GM20000 (cell line): ENCODE results near the gene HTT.

Experiments used
- DNase-seq: peaks from one replicate; pipeline ENCODE4 v3.0.0; 2012; ENCODE audit warnings: low spot score
- CTCF ChIP-seq: IDR thresholded peaks from 2 replicates; pipeline ENCODE4 v1.5.1; 2012; ENCODE audit warnings: mild to moderate bottlenecking, control low read depth; ENCODE audit errors: extremely low read depth, missing control alignments

Gene HTT

GRCh38 chr4:3074846-3075651 is 568 bp downstream of the HTT start:
- no peak for TF ChIP-seq CTCF
- peak; percentile 63 for DNase-seq

GRCh38 chr4:3075652-3075981 is 1.1 kb downstream of the HTT start:
- no peak for TF ChIP-seq CTCF
- no peak for DNase-seq

GRCh38 chr4:3077796-3078195 is 3.3 kb downstream of the HTT start:
- peak; percentile 63 for DNase-seq
- TF ChIP-seq CTCF: no peak

GRCh38 chr4:3079694-3080123 is 5.2 kb downstream of the HTT start:
- no peak for TF ChIP-seq CTCF
- DNase-seq: peak; percentile 38

- no peak for TF ChIP-seq CTCF
- DNase-seq: no peak
Observed at GRCh38 chr4:3082925-3083515, 8.5 kb downstream of the HTT start.

- no peak for TF ChIP-seq CTCF
- DNase-seq: no peak
Observed at GRCh38 chr4:3083732-3084131, 9.3 kb downstream of the HTT start.

- TF ChIP-seq CTCF: no peak
- no peak for DNase-seq
Observed at GRCh38 chr4:3085948-3086670, 11.6 kb downstream of the HTT start.
